ENCODE data around the gene SLC16A2. TPM values are rescaled to one million over a fixed set of nuclear protein-coding genes. Genes with fewer than 3 reads are reported as not detected.

Gene SLC16A2
- total and polyA plus RNA-seq, 7 donors, result 0.23 to 10.5 (median 5.3) TPM

DNA sequence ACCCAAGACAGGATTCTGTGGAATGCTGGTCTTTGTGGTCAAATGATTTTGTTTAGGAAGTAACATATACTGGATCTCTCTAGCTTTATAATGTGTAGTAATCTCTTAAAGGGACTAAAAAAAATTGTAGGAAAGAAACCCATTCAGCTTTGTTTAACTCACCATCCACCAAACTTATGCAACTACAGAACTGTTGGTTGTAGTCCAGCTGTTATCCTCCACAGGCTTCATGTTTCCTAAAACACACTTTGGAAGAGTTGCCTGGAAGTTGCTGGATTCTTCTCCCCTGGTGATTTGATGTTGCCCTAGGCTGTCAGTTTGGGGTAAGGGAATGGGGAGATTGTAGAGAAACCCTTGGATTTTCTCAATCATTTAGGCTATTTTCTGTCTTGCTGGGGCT is 103.8 kb downstream of the SLC16A2 start:
- H3K9me3 ChIP-seq, result no peaks in the 10 kb centered on the region
- DNase-seq, result no peak
- no peaks in the 10 kb centered on the region for H3K36me3 ChIP-seq
- intact Hi-C loops (cut with DNase I), result no loop called here
- H3K4me3 ChIP-seq, result no peak overlapping the region
- no peak overlapping the region for H3K27ac ChIP-seq
- H3K4me1 ChIP-seq, result peaks cover 0 to 7% (median 0%) of the 10 kb centered on the region in 4 donors
- TF ChIP-seq POLR2AphosphoS5 (IDR thresholded peaks at IDR 0.05) (no peak), POLR2A (IDR thresholded peaks at IDR 0.05) (no peak), CTCF (IDR thresholded peaks at IDR 0.05) (no peak)
- no peaks in the 10 kb centered on the region for H3K27me3 ChIP-seq

GRCh38 chrX:74526764-74527163 is 105.5 kb downstream of the SLC16A2 start:
- Histone ChIP-seq H3K27me3 (no peaks in the 10 kb centered on the region), H3K9me3 (no peaks in the 10 kb centered on the region), H3K27ac (no peak overlapping the region), H3K4me3 (no peak overlapping the region), H3K36me3 (no peaks in the 10 kb centered on the region), H3K4me1 (peaks cover 0 to 7% (median 0%) of the 10 kb centered on the region in 4 donors)
- WGBS, 2 donors, result 27 to 41% methylated on average over 1 of the region's 1 CpG
- DNase-seq, result no peak
- intact Hi-C loops (cut with DNase I), result no loop called here
- TF ChIP-seq POLR2AphosphoS5 (IDR thresholded peaks at IDR 0.05) (no peak), EP300 (IDR thresholded peaks at IDR 0.05) (no peak), POLR2A (IDR thresholded peaks at IDR 0.05) (no peak), CTCF (IDR thresholded peaks at IDR 0.05) (no peak)

DNA sequence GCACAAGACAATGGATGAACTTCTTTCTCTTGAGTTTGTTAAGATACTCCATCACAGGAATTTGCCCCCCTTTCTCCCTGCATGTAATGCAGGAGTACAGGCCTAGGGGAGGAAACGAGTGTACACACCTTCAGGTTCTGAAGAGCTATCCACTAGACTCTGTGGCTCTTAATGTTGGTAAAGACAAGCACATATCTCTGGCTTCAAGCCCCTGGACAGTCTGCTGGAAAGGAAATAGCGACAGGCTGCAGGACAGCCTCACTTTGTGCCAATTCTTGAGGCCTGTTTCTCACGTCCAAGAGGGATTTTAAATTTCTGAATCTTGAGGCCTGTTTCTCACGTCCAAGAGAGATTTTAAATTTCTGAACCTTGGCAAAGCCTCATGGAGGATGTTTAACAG is 106.1 kb downstream of the SLC16A2 start:
- intact Hi-C loops (cut with DNase I), result no loop called here
- Histone ChIP-seq H3K27ac (no peak overlapping the region), H3K27me3 (no peaks in the 10 kb centered on the region), H3K36me3 (no peaks in the 10 kb centered on the region), H3K4me3 (no peak overlapping the region), H3K9me3 (no peaks in the 10 kb centered on the region), H3K4me1 (peaks cover 0 to 2% (median 0%) of the 10 kb centered on the region in 4 donors)
- DNase-seq, result no peak
- WGBS, 2 donors, result 76 to 82% methylated on average over 4 of the region's 4 CpGs
- no peak for TF ChIP-seq EP300 (IDR thresholded peaks at IDR 0.05)
- TF ChIP-seq POLR2A (IDR thresholded peaks at IDR 0.05), result no peak
- TF ChIP-seq POLR2AphosphoS5 (IDR thresholded peaks at IDR 0.05), result no peak
- no peak for TF ChIP-seq CTCF (IDR thresholded peaks at IDR 0.05)

DNA sequence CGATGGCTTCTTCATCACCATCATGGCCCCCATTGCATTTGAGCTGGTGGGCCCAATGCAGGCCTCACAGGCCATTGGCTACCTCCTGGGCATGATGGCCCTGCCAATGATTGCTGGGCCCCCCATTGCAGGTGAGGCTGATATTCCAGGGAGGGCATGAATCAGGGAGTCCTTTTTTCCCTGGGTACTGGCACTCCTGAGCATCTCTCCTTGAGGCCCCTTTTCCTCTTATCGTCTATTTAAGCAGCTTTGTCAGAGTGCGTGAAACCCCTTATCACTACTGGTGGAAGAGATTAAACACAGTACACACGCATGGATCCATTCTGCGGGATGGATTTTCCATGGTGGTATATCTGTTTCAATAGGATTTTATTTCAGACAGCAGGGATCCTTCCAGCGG is 108.0 kb downstream of the SLC16A2 start:
- Histone ChIP-seq H3K4me3 (no peak overlapping the region), H3K27me3 (no peaks in the 10 kb centered on the region), H3K9me3 (no peaks in the 10 kb centered on the region), H3K4me1 (no peaks in the 10 kb centered on the region), H3K36me3 (no peaks in the 10 kb centered on the region), H3K27ac (no peak overlapping the region)
- no peak for DNase-seq
- TF ChIP-seq POLR2A (IDR thresholded peaks at IDR 0.05) (no peak), POLR2AphosphoS5 (IDR thresholded peaks at IDR 0.05) (no peak), EP300 (IDR thresholded peaks at IDR 0.05) (no peak), CTCF (IDR thresholded peaks at IDR 0.05) (no peak)
- 94 to 97% methylated on average over 6 of the region's 6 CpGs for WGBS, 2 donors
- intact Hi-C loops (cut with DNase I), result no loop called here

DNA sequence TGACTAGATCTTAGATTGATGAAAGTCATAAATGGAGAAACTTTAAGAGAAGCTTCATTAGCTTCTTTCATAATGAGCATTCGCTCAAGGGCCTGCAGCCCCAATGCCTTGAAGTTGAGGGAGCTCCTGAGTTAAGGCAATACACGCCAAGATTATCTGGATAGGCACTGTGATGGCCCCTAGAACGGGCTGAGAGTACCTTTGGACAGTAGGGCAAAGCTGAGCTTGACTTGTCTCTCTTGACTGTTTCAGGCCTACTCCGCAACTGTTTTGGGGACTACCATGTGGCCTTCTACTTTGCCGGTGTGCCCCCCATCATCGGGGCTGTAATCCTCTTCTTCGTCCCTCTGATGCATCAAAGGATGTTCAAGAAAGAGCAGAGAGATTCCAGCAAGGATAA is 109.8 kb downstream of the SLC16A2 start:
- intact Hi-C loops (cut with DNase I), result loop anchor here (10.0 kb wide), 1 partner anchor 966 kb away; the partner anchor contains the start of gene CHIC1
- DNase-seq, result no peak
- WGBS, 2 donors, result 94% methylated on average over 7 of the region's 7 CpGs
- Histone ChIP-seq H3K36me3 (no peaks in the 10 kb centered on the region), H3K4me1 (peaks cover 0 to 10% (median 0%) of the 10 kb centered on the region in 4 donors), H3K4me3 (no peak overlapping the region), H3K27ac (no peak overlapping the region), H3K9me3 (no peaks in the 10 kb centered on the region), H3K27me3 (no peaks in the 10 kb centered on the region)
- TF ChIP-seq POLR2A (IDR thresholded peaks at IDR 0.05), result no peak
- no peak for TF ChIP-seq EP300 (IDR thresholded peaks at IDR 0.05)
- TF ChIP-seq CTCF (IDR thresholded peaks at IDR 0.05), result no peak
- TF ChIP-seq POLR2AphosphoS5 (IDR thresholded peaks at IDR 0.05), result no peak
